HG03439 (cell line): Measurements from ENCODE around the gene TRNAU1AP.
"Not testable (repeated sequence)": the region's sequence is repeated elsewhere in the genome, so short reads cannot be mapped to it uniquely, and the experiment has no call there.

Source experiments
- ATAC-seq: cut with Tn5 transposase; IDR thresholded peaks from one replicate; pipeline ENCODE4 v1.9.1; 2021; ENCODE audit warnings: mild to moderate bottlenecking, moderate library complexity; ENCODE audit not compliant: unreplicated experiment

The TRNAU1AP gene

DNA sequence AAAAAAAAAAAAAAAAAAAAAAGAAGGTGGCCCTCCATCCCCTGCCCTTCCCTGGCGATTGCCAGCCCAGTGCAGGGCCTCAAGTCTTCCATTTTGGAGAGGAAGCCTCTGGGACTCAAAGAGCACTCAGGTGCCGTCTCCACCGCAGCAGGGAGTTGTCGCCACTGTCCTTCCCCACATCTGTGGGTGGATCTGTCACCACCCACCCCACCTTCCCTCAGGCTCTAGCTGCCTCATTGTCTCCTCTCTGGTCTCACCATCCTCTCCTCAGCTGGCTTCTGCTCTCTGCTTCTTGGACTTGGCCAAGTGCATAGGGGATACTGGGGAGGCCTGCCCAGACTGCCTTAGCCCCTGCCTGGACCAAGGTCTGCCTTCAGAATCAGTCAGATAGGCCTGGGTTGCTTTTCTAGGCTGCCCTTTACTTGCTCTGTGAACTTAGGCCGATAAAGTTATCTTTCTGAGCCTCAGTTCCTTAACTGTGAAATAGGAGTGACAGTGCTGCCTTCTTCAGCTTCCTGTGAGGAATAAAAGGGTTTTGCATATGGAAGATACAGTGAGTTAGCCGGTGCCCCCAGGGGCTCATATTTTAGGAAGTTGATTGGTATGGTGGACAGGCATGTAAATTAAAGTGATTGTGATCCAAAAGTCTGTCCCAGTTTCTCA lies 31.3 kb upstream of the TRNAU1AP start:
- no peak for ATAC-seq

DNA sequence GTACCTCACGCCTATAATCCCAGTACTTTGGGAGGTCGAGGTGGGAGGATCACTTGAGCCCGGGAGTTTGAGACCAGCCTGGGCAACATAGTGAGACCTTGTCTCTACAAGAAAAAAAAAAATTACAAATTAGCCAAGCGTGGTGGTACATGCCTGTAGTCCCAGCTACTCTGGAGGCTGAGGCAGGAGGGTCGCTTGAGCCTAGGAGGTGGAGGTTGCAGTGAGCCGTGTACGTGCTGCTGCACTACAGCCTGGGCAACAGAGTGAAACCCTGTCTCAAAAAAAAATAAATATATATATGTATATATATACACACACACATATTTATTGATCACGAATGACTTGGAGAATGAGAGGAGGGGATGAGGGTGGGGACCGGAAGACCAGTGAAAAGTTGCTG lies 30.3 kb upstream of the TRNAU1AP start:
- not testable (repeated sequence) for ATAC-seq

DNA sequence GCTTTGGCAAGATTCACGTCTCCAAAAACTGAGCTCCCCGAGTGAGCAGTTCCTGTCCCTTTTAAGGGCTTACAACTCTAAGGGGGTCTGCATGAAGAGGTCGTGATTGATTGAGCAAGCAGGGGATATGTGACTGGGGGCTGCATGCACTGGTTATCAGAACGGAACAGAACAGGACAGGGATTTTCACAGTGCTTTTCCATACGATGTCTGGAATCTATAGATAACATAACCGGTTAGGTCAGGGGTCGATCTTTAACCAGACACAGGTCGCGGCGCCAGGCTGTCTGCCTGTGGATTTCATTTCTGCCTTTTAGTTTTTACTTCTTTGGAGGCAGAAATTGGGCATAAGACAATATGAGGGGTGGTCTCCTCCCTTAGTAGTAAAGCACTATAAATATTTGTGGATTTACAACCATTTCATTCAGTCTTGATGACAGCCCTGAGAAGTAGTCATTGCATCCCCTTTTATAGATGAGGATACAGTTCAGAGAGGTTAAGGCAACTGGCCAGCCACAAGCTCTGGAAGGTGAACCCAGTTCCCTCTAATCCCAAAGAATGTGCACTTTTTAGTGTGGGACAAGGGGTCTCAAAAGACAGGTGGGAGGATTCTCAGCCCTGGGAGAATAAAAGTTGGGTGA lies 27.8 kb upstream of the TRNAU1AP start:
- not testable (repeated sequence) for ATAC-seq

DNA sequence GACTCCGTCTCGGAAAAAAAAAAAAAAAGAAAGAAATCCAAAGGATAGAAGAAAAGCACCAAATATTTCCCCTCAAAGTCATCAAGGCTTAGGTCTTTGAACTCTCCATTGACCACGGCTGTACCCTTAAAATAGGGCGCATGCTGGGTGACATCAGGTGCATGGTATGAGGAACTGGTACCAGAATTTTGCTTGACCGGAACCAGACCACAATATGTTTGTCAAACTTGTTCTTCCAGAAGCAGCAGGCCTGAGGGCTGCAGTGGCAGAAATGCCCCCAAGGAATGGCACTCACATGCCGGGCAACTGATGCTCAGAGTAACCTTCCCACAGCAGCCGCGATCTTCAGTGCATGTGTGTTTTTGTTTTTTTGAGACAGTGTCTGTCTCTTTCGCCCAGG lies 26.0 kb upstream of the TRNAU1AP start:
- ATAC-seq = no peak

DNA sequence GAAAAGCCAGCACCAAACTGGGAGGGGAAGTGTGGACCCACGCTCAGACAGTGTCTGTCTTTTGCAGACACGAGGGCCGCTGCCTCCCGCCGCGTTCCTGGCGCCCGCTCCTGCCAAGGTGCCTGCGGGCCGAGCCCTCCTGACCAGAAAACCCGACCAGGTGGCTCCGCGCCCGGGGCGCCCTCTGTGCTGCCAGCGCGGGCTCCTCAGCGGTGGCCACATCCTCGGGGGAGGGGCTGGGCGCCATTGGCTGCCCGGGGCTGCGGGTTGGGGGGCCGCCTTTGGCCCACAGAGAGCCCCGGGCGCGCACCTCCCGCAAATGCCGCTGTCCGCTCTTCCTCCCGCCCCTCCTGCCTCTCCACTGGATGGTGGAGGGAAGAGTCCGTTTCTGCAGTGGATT lies 22.4 kb upstream of the TRNAU1AP start:
- ATAC-seq = no peak

DNA sequence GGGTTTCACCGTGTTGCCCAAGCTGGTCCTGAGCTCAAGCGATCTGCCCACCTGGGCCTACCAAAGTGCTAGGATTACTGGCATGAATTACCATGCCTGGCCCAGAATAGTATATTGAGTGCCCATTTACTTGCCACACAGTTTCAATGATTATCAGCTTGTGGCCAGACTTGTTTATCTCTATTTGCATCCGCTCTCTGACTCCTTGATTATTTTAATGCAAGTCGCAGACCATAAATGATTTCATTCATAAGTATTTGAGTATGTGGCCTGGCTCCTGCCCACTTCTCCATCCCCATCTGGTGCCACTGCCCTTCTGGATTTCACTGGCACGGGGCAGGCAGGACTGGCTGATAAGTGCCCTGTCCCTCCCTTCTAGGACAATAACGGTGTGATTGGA lies 18.2 kb upstream of the TRNAU1AP start:
- no peak for ATAC-seq

DNA sequence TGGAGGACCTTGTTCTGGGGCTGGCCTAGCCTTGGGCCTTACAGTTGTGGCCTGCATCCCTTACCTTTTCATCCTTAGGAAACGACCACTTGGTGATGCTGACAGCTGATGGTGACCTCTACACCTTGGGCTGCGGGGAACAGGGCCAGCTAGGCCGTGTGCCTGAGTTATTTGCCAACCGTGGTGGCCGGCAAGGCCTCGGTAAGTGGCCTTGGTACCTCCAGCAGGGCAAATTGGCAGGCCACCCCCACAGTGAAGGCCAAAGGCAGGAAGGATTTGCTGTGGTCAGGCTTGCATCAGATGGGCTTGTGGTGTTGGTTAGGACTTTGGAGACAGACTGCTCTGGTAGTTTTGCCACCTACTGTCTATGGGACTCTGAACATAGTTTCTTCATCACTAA lies 17.7 kb upstream of the TRNAU1AP start:
- ATAC-seq = no peak

DNA sequence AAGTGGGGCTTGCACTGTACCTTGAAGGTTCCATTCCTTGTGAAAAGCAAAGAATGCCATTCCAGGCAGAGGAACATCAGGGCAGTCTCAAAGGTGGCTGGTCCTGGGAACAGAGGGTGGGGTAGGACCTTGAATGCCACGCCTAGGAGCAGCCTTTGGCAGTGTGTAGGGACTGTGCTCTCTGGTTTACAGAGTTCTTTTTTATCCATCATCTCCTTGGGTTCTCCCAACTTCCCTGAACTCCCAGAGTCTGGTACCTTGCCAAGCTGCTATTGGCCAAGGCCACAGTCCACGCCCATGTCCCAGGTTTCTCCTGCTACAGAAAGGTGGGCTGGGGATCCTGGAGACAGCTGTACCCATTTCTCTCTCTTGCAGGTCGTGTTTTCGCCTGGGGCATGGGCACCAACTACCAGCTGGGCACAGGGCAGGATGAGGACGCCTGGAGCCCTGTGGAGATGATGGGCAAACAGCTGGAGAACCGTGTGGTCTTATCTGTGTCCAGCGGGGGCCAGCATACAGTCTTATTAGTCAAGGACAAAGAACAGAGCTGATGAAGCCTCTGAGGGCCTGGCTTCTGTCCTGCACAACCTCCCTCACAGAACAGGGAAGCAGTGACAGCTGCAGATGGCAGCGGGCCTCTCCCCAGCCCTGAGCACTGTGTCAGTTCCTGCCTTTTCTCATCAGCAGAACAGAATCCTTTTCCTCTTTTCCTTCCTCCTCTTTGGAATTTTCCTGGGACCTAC lies 15.3 kb upstream of the TRNAU1AP start:
- ATAC-seq = no peak

DNA sequence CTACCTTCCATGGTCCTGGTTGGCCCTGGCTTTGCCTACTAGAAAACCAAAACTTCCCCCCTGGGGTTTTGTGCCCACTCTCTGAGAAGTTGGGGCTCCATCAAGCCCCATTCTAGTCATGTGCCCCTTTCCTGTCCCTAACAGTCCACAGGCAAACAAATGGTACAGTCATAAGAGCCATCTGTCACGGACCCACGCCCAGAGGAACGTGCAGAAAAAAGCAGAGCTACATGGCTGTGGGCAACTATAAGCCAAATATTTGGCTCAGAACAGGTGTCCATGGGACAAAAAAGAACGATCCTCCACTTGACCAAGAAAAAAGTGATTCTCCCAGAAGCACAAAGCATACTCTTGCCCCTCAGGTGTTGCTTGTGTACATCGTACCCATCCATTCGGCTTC lies 14.6 kb upstream of the TRNAU1AP start:
- ATAC-seq = no peak

DNA sequence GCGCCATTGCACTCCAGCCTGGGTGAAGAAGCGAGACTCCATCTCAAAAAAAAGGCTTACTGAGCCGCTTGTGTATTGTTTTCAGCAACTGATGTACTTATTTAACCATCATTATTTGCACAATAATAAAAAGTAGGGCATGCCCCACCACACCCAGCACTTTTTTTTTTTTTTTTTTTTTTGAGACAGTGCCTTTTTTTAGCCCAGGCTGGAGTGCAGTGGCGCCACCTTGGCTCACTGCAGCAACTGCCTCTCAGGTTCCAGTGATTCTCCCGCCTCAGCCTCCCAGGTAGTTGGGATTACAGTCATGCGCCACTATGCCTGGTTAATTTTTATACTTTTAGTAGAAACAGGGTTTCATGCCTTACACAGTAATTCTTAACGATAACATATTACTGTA lies 12.2 kb upstream of the TRNAU1AP start:
- no peak for ATAC-seq

DNA sequence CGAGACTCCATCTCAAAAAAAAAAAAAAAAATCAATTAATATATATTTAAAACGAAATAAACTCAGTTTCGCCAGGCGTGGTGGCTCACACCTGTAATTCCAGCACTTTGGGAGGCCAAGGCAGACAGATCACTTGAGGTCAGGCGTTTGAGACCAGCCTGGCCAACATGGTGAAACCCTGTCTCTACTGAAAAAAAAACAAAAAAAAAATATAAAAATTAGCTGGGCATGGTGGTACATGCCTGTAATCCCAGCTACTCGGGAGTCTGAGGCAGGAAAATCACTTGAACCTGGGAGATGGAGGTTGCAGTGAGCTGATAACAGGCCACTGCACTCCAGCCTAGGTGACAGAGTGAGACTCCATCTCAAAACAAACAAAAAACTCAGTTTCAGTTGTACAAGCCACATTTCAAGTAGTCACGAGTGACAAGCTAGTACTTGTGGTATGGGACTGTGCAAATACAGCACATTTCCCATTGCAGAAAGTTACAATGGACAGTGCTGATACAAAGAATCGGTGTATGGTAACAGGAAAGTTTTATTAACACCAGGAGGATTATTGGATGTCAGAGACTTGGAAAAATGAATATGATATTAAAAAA lies 11.4 kb upstream of the TRNAU1AP start:
- not testable (repeated sequence) for ATAC-seq

DNA sequence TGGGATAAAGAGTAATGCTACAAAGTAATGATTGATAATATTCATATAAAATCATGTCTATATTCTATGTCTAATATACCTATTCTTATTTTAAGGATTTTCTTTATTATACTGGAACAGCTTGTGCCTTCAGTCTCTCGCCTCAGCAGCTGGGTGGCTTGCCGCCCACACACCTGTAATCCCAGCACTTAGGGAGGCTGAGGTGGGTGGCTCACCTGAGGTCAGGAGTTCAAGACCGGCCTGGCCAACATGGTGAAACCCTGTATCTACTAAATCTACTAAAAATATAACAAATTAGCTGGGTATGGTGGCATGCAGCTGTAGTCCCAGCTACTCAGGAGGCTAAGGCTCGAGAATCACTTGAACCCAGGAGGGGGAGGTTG lies 7.6 kb upstream of the TRNAU1AP start:
- no peak for ATAC-seq

DNA sequence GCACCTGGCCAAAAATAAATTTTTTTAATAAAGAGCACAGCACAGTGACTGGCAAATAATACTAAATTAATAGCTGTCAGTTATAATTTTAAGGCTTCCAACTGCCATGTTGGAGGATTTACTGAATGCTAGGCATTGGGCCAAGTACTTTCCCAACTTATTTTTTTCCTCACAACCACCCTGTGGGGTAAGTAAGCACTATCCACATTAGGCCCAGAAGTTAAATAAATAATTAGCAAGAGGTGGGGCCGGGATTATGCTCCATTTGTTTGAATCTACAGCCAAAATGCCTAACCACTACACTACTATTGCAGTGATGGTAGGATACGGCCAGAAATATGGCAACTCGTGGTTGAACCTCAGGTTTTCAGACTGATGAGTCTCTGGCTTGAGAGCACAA lies 4.6 kb upstream of the TRNAU1AP start:
- no peak for ATAC-seq

DNA sequence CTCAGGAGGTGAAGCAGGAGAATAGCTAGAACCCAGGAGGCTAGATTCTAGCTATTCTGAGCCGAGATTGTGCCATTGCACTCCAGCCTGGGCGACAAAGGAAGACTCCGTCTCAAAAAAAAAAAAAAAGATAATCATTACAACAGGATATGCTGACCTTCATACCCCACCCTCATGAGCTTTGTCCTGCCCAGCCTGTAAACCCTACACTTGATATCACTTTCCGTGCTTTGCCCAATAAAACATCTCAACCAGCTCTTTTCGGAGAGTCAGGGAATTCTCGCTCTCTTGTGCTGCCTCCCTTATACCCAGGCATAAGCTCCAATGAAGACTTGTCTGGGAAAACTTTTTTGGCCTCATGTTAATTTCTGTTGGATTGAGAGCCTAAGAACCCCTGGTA lies 1.5 kb upstream of the TRNAU1AP start:
- ATAC-seq = no peak

DNA sequence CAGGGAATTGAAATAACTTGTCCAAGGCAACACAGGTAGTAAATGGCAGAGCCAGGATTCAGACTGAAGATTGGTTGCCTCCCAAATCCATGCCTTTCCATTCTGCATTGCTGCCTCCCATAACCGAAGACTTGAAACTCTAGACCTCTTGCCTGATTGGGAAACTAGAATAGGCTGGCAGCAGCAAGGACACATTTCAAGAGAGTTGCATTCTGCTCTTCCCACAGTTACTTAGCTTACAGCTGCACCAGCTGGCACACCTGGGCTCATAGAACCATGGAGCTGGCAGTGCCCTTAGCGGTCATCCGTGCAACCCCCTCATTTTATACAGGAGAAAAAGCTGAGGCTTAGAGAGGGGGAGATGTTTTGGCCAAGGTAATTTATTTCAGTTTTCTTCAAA lies 8.0 kb downstream of the TRNAU1AP start:
- ATAC-seq = no peak

DNA sequence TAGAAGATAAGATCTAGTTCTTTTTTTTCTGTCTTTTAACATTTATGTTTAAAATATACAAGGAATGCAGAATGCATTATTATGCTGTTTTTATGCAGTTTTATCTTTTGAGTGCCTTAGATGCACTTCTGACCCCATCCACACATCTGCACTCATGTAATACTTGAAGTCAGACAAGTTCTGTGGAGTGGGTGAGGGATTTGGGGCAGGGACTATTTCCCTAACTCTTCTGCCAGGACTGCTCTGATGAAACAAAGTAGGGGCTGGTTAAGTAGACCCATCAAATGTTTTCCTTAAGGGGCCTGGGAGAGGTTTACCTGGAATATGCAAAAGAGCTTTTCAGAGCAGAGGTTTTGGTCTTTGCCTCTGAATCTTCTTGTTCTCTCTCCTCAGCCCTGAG lies 11.4 kb downstream of the TRNAU1AP start:
- ATAC-seq = no peak

DNA sequence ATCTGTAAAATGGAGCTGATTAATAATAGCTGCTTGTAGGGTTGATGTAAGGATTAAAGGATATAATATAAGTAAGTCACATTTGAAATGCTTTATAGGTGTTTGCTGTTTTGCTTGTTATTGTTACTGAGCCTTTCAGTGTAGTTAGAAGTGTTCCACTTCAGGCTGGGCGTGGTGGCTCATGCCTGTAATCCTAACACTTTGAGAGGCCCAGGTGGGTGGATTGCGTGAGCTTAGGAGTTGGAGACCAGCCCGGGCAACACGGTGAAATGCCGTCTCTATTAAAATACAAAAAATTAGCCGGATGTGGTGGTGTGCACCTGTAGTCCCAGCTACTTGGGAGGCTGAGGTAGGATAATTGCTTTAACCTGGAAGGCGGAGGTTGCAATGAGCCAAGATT lies 12.2 kb downstream of the TRNAU1AP start:
- no peak for ATAC-seq

DNA sequence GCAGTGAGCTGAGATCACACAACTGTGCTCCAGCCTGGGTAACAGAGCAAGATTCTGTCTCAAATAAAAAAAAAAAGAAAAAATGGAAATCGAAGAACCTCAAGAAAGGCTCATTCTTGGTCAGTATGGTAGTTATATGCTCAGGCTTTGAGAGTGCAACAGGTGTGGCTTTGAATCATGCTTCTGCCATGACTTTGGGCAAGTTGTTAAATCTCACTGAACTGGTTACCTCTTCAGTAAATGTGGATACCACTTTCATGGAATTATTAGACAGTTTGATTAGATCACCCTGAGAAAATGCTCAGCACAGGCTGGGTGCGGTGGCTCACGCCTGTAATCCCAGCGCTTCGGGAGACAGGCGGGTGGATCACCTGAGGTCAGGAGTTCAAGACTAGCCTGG lies 12.8 kb downstream of the TRNAU1AP start:
- no peak for ATAC-seq

DNA sequence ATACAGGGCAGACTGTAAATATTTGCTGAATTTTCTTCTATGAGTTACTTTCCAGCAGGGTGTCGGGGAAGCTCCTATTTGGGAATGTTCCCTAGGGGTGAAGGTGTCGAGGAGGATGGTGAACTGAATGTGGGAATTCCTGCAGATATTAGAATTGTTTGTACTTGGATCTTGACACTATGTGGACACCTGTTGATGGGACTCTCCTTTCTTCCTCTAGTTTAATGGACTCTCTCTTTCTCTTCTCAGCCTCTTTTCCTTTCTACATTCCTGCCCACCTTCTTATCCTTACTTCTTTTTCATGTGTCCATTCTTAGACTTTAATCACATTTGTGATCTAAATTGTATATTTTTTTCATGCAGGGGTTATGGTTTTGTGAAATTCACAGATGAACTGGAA lies 14.0 kb downstream of the TRNAU1AP start:
- ATAC-seq = no peak

DNA sequence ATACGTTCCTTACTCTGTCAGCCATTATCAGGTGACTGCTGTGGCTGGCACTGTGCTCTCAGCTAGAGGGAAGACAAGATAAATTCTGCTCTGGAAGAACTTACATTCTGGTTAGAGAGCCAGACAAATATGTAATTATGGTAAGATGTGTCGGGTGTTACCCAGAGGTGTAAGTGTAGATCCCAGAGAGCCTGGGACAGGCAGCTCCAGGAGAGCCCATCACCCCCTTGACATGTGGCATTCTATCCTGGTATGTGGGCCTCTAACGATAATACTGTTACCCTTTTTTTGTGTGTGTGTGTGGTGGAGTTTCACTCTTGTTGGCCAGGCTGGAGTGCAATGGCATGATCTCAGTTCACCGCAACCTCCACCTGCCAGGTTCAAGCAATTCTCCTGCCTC lies 19.0 kb downstream of the TRNAU1AP start:
- ATAC-seq = no peak

DNA sequence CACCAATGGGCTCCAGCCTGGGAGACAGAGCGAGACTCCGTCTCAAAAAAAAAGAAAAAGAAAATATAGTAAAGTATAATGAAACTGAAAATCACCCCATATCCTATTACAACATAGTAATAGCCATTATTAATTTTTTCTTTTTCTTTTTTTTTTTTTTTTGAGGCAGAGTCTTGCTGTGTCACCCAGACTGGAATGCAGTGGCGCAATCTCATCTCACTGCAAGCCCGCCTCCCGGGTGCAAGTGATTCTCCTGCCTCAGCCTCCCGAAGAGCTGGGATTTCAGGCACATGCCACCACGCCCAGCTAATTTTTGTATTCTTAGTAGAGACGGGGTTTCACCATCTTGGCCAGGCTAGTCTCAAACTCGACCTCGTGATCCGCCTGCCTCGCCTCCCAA lies 20.0 kb downstream of the TRNAU1AP start:
- ATAC-seq = not testable (repeated sequence)

DNA sequence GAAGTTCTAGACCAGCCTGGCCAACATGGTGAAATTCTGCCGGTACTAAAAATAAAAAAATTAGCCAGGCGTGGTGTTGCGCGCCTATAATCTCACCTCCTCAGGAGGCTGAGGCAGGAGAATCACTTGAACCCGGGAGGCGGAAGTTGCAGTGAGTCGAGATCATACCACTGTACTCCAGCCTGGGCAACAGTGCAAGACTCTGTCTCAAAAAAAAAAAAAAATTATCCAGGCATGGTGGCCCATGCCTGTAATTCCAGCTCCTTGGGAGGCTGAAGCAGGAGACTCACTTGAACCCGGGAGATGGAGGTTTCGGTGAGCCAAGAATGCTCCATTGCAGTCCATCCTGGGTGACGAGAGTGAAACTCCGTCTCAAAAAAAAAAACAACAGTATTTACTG lies 20.7 kb downstream of the TRNAU1AP start:
- ATAC-seq = no peak
